Fibroblast of lung (primary cell): ENCODE results near the gene KRTAP5-11. TPM values are rescaled to one million over a fixed set of nuclear protein-coding genes. Genes with fewer than 3 reads are reported as not detected.
"Not testable (repeated sequence)": the region's sequence is repeated elsewhere in the genome, so short reads cannot be mapped to it uniquely, and the experiment has no call there.

Experiments used
- DNase-seq, 2 donors: peaks; one replicate each; pipeline versions ENCODE4 v3.0.0 to v3.0.0-alpha.2; 2010; ENCODE audit warnings: low read depth in 2 of 2
- H2AFZ ChIP-seq: 2 replicates; pipeline ENCODE4 v1.5.1; 2012; ENCODE audit warnings: low read length, control low read depth, inconsistent platforms
- H3K27ac ChIP-seq: 2 replicates; pipeline ENCODE4 v1.5.1; 2011; ENCODE audit warnings: low read length, control low read depth; ENCODE audit not compliant: insufficient read depth
- H3K27me3 ChIP-seq: 2 replicates; pipeline ENCODE4 v1.5.1; 2011; ENCODE audit warnings: mild to moderate bottlenecking, low read length; ENCODE audit not compliant: control insufficient read depth, insufficient read depth
- H3K36me3 ChIP-seq: 2 replicates; pipeline ENCODE4 v1.5.1; 2011; ENCODE audit warnings: low read length; ENCODE audit not compliant: control insufficient read depth, insufficient read depth
- H3K4me1 ChIP-seq: 2 replicates; pipeline ENCODE4 v1.5.1; 2011; ENCODE audit warnings: low read length; ENCODE audit not compliant: control insufficient read depth, insufficient read depth; ENCODE audit errors: extremely low read depth
- H3K4me2 ChIP-seq: 2 replicates; pipeline ENCODE4 v1.5.1; 2011; ENCODE audit warnings: low read length, control low read depth; ENCODE audit not compliant: insufficient read depth; ENCODE audit errors: extremely low read depth
- H3K4me3 ChIP-seq, 4 experiments: fragments of 200-600 bp in 1 of 4; sonication (generic) in 1 of 4; replicated peaks in 1 of 4; 2 replicates each; pipeline ENCODE4 v1.5.1; 2011 to 2016; ENCODE audit warnings: low read length in 4 of 4, low read depth in 3 of 4, mild to moderate bottlenecking in 3 of 4, control low read depth in 2 of 4, inconsistent platforms in 1 of 4, mixed read lengths in 1 of 4; ENCODE audit not compliant: insufficient read depth in 1 of 4; ENCODE audit errors: control extremely low read depth in 1 of 4
- H3K79me2 ChIP-seq: 2 replicates; pipeline ENCODE4 v1.5.1; 2012; ENCODE audit warnings: mild to moderate bottlenecking, low read length, inconsistent platforms; ENCODE audit not compliant: control insufficient read depth, insufficient read depth
- H3K9ac ChIP-seq: 2 replicates; pipeline ENCODE4 v1.5.1; 2011; ENCODE audit warnings: mild to moderate bottlenecking, low read length, control low read depth; ENCODE audit not compliant: insufficient read depth
- H3K9me3 ChIP-seq: 2 replicates; pipeline ENCODE4 v1.5.1; 2012; ENCODE audit warnings: low read depth, low read length; ENCODE audit not compliant: control insufficient read depth, insufficient read depth
- H4K20me1 ChIP-seq: 2 replicates; pipeline ENCODE4 v1.5.1; 2011; ENCODE audit warnings: low read length; ENCODE audit not compliant: control insufficient read depth, insufficient read depth; ENCODE audit errors: extremely low read depth
- EZH2 ChIP-seq: IDR thresholded peaks from 2 replicates; pipeline ENCODE4 v1.5.1; 2012; ENCODE audit warnings: low read length, control low read depth, mild to moderate bottlenecking; ENCODE audit errors: missing control alignments
- polyA plus RNA-seq, 2 donors: library from polyadenylated mRNA; depleted of rRNA in 1 of 2; stranded (reverse) in 1 of 2; unstranded in 1 of 2; fragments of >200 nt; gene quantifications; 2 replicates each; pipeline ENCODE4 v1.2.1, GENCODE V29; 2011 to 2012; ENCODE audit warnings: missing spikeins in 1 of 2
- total RNA-seq: library from RNA; depleted of rRNA; stranded (reverse); fragments of >200 nt; gene quantifications from 2 replicates; pipeline ENCODE4 v1.2.1, GENCODE V29; 2014
- TF ChIP-seq, protein P1 (sequence below), 2 donors: IDR thresholded peaks in 1 of 2; conservative IDR thresholded peaks in 1 of 2; 1 replicate in 1 of 2; 2 replicates in 1 of 2; pipeline ENCODE4 v1.5.1; 2011 to 2012; ENCODE audit warnings: low read length in 2 of 2, control low read depth in 1 of 2, inconsistent platforms in 1 of 2, low read depth in 1 of 2, mild to moderate bottlenecking in 1 of 2

The KRTAP5-11 gene
- total and polyA plus RNA-seq, 2 donors (not counting 1 experiment from before 2014, with no cell fraction given), result not detected

DNA sequence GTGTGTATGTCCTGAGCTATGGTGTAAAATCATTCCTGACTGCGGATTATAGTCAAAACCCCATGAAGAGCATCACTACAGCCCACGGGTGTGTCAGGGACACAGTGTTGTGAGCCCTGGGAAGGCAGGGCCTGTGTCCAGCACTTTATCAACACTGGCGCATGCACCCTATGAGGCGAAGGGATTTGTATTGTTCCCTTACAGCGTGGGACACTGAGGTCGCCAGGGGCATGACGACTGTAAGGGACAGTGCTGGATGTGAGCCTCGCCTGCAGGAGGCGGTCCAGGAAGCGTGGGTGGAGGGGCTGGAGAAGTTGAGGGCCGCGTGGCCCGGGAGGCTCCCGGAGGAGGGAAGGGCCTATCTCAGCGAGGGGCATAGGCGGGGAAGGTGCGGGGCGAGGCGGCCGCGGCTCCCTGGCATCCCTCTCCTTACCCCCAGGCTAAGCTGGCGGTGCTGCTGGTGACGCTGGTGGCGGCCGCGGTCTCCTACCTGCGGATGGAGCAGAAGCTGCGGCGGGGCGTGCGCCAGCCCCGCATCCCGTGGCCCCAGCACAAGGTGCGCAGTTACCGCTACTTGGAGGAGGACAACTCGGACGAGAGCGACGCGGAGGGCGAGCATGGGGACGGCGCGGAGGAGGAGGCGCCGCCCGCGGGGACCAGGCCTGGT, 24.3 kb upstream of the KRTAP5-11 start:
- H3K79me2 ChIP-seq, H2AFZ ChIP-seq, DNase-seq, H3K4me1 ChIP-seq, H3K4me2 ChIP-seq, H3K27me3 ChIP-seq, H3K27ac ChIP-seq, H3K9me3 ChIP-seq, H4K20me1 ChIP-seq, H3K4me3 ChIP-seq, H3K36me3 ChIP-seq, H3K9ac ChIP-seq: not testable (repeated sequence)
- TF ChIP-seq EZH2, result peak; percentile 70

DNA sequence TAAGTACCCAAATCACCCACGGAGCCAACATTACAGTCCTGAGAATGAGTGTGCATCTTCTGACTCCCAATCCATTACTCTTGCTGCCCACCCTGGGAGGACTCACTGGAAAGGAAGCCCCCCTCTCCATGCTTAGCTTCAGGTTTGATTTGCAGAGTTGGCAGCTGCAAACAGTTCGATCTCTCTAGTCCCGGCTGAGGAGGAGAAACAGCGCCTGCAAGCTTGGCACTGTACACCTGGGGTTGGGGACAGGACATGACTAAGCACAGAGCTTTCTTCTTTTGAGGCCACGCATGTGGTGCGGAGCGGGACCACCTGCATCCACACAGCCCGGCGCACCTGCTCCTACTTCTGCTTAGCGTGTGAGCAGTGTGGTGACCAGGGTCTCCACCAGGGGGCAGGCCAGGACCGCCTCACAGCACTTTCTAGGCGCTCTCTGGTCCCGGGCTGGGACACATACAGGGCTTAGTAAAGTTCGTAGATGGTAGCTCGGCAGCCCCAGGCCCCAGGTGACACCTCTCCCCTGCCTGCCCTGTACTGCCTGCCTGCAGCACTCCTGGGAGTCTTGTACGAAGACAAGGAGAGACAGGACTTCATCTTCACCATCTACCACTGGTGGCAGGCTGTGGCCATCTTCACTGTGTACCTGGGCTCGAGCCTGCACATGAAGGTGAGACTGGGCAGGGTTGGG, 22.3 kb upstream of the KRTAP5-11 start:
- not testable (repeated sequence) for H4K20me1 ChIP-seq, H3K36me3 ChIP-seq, H3K9ac ChIP-seq, H3K4me3 ChIP-seq, DNase-seq, H3K79me2 ChIP-seq, H3K4me2 ChIP-seq, H3K9me3 ChIP-seq, H3K27ac ChIP-seq, H2AFZ ChIP-seq, H3K4me1 ChIP-seq, H3K27me3 ChIP-seq
- TF ChIP-seq, protein P1, sequence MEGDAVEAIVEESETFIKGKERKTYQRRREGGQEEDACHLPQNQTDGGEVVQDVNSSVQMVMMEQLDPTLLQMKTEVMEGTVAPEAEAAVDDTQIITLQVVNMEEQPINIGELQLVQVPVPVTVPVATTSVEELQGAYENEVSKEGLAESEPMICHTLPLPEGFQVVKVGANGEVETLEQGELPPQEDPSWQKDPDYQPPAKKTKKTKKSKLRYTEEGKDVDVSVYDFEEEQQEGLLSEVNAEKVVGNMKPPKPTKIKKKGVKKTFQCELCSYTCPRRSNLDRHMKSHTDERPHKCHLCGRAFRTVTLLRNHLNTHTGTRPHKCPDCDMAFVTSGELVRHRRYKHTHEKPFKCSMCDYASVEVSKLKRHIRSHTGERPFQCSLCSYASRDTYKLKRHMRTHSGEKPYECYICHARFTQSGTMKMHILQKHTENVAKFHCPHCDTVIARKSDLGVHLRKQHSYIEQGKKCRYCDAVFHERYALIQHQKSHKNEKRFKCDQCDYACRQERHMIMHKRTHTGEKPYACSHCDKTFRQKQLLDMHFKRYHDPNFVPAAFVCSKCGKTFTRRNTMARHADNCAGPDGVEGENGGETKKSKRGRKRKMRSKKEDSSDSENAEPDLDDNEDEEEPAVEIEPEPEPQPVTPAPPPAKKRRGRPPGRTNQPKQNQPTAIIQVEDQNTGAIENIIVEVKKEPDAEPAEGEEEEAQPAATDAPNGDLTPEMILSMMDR (conservative IDR thresholded peaks at IDR 0.05 in 1 of 2, IDR thresholded peaks at IDR 0.05 in 1 of 2; ENCODE audit: low read depth in 1 of 2, low read length in 2 of 2), result peak in 1 of 2 donors; percentile 7

DNA sequence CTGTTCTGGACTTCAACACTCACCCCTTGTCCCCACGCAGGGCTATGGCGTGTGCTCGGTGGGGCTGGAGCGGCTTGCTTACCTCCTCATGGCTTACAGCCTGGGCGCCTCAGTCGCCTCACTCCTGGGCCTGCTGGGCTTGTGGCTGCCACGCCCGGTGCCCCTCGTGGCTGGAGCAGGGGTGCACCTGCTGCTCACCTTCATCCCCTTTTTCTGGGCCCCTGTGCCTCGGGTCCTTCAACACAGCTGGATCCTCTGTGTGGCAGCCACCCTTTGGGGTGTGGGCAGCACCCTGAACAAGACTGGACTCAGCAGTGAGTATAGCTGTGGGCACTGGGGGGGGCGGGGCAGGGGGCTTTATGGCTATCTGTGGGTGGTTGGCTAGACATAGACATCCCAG, 20.5 kb upstream of the KRTAP5-11 start:
- not testable (repeated sequence) for H3K27me3 ChIP-seq, H3K9me3 ChIP-seq, H3K4me2 ChIP-seq, DNase-seq, H4K20me1 ChIP-seq, H3K79me2 ChIP-seq, H2AFZ ChIP-seq, H3K9ac ChIP-seq, H3K4me1 ChIP-seq, H3K36me3 ChIP-seq, H3K27ac ChIP-seq, H3K4me3 ChIP-seq

DNA sequence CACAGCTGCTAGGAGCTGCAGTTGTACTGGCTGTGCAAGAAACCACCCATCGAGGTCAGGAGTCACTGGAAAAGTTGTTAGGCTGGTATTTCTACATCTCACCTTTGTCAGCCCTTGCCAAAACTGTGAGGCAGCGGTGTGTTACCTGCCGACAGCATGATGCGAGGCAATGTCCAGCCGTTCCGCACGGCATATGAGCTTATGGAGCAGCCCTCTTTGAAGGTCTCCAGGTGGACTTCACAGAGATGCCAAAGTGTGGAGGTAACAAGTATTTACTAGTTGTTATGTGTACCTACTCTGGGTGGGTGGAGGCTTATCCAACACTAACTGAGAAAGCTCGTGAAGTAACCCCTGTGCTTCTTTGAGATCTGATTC, 6.9 kb upstream of the KRTAP5-11 start:
- H3K79me2 ChIP-seq, H3K9ac ChIP-seq, H3K4me1 ChIP-seq, H3K27ac ChIP-seq, H3K4me2 ChIP-seq, H2AFZ ChIP-seq, H3K9me3 ChIP-seq, DNase-seq, H3K36me3 ChIP-seq, H3K4me3 ChIP-seq, H4K20me1 ChIP-seq, H3K27me3 ChIP-seq: not testable (repeated sequence)

DNA sequence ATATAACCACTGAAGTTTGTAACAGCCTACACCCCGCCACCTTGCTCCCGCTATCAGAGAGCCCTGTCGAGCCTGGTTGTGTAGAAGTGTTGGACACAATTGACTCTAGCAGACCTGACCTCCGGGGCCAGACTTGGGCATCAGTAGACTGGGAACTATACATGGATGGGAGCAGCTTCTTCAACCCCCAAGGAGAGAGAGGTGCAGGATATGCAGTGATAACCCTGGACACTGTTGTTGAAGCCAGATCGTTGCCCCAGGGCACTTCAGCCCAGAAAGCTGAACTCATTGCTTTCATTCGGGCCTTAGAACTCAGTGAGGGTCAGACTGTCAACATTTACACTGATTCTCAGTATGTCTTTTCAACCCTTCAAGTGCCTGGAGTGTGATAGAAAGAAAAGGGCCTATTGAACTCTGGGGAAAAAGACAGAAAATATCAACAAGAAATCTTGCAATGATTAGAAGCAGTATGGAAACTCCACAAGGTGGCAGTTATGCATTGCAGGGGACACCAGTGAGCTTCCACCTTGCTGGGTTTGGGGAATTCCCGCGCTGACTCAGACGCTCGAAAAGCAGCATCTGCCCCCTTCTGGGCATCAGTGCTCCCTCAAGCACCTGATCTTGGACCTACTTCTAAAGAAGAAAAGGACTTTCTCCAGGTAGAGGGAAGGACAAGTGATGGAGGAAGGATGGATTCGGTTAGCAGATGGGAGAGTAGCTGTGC, 6.3 kb upstream of the KRTAP5-11 start:
- not testable (repeated sequence) for H4K20me1 ChIP-seq, H3K27me3 ChIP-seq, DNase-seq, H3K4me1 ChIP-seq, H3K4me2 ChIP-seq, H3K27ac ChIP-seq, H3K4me3 ChIP-seq, H3K9ac ChIP-seq, H2AFZ ChIP-seq, H3K79me2 ChIP-seq, H3K36me3 ChIP-seq, H3K9me3 ChIP-seq

DNA sequence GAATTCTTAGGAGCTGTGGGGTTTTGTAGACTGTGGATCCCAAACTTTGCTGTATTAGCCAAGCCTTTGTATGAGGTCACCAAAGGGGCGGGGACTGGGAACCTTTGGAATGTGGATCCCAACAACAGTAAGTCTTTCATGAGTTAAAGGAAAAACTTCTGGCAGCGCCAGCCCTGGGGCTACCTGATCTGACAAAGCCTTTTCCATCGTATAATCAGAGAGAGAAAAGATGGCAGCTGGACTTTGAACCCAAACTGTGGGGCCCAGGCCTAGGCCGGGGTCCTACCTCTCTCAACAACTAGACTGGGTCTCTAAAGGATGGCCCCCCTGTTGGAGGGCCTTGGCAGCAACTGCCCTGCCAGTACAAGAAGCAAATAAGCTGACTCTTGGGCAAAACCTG, 5.6 kb upstream of the KRTAP5-11 start:
- not testable (repeated sequence) for H3K4me1 ChIP-seq, H3K9me3 ChIP-seq, H3K27ac ChIP-seq, H3K27me3 ChIP-seq, H3K4me3 ChIP-seq, H3K4me2 ChIP-seq, H2AFZ ChIP-seq, H4K20me1 ChIP-seq, H3K79me2 ChIP-seq, DNase-seq, H3K9ac ChIP-seq, H3K36me3 ChIP-seq
